NT2/D1 (cell line): ENCODE data around the gene RSPRY1.

Experiments
- YY1 ChIP-seq: IDR thresholded peaks from 2 replicates; pipeline ENCODE4 v1.6.1; 2011; ENCODE audit not compliant: insufficient read length, insufficient read depth
- ZNF274 ChIP-seq: IDR thresholded peaks from 2 replicates; pipeline ENCODE4 v1.6.1; 2011; ENCODE audit warnings: mild to moderate bottlenecking, low read depth, low read length

GRCh38 chr16:57242650-57243049 is 56.5 kb downstream of the RSPRY1 start:
- no peak for TF ChIP-seq YY1
- no peak for TF ChIP-seq ZNF274
